CD1c-positive myeloid dendritic cell (primary cell): ENCODE measurements around the gene SLC14A1.
A peak's percentile ranks its signal among the peaks of the same experiment; 100 is the strongest.
"Not testable (repeated sequence)": the region's sequence is repeated elsewhere in the genome, so short reads cannot be mapped to it uniquely, and the experiment has no call there.

Experiments
- DNase-seq: peaks from one replicate; pipeline ENCODE4 v3.0.0-alpha.2; 2016; ENCODE audit errors: extremely low spot score

SLC14A1 gene

DNA sequence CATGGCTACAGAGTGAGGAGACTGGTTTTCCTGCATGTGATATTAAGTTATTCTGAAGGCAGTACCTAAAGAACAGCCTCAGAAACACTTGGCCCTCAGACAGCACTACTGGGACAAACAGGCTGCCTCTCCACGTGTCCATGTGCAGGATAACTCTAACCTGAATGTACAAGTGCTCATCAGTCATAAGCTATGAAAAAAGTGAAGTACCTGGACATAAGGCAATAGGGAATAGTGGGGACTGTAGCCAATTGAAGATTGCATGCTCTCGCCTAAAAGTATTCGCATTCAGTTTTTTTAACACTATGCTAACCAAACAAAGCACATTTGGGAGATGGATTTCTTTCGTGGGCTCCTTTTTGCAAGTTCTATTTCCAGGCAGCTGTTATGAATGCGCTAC lies 33.0 kb downstream of the SLC14A1 start:
- no peak for DNase-seq

DNA sequence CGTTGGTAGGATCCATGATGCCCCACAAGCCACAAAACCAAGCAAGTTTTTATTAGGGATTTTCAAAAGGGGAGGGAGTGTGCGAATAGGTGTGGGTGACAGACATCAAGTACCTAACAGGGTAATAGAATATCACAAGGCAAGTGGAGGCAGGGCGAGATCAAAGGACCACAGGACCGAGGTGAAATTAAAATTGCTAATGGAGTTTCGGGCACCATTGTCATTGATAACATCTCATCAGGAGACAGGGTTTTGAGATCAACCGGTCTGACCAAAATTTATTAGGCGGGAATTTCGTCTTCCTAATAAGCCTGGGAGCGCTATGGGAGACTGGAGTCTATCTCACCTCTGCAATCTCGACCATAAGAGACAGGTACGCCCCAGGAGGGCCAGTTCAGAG lies 33.7 kb downstream of the SLC14A1 start:
- DNase-seq = not testable (repeated sequence)

DNA sequence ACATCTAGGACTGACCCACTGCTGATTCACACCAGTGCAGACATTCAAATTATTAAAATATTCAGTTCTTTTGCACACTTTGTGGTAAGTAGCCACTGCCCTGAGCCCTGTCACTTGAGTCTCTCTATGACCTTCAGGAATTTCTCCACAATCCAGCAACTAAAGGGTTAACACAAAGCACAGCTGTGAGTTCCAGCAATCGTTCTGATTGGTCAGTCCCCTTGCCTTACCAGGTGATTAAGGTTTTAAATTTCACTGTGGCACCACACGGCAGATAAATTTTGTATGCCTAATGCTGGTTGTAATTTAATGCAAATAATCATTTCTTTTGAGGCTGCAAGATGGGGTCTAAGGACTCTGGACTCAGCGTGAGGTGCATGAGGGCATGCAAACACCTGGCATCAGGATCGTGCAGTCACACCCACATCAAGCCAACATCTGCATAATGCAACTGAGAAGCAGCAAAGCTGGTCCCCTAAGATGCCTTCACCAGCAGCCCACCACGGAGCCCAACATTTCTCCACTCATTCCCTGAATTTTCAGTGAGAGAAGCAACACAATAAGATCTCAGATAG lies 36.6 kb downstream of the SLC14A1 start:
- DNase-seq = no peak

DNA sequence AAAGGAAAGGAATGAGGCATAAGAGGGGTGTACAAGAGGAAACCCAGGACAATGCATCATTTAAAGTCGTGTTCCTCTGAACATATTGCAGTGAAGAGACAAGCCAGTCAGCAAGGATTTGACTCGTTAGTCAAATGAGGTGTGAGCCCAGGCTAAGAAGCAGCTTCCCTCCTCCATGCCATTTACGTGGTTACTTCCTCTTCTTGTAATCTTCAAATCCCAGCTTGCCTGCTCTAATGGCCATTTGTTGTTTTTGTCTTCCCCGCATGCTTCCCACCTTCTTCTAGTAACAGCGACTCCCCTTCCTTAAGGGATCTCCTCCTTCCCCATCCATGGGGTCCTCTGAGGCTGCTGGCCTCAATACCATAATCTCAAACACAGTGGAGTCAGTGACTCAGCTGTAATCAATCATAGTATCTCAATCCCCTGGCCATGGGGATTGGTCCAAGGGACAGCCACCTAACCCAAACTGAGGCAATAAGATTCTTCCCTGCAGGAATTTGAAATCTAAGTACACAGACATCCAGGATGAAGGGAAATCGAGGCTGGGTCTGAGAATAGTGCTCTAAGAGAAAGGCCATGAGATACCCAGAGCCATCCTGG lies 37.6 kb downstream of the SLC14A1 start:
- peak; percentile 42 for DNase-seq

DNA sequence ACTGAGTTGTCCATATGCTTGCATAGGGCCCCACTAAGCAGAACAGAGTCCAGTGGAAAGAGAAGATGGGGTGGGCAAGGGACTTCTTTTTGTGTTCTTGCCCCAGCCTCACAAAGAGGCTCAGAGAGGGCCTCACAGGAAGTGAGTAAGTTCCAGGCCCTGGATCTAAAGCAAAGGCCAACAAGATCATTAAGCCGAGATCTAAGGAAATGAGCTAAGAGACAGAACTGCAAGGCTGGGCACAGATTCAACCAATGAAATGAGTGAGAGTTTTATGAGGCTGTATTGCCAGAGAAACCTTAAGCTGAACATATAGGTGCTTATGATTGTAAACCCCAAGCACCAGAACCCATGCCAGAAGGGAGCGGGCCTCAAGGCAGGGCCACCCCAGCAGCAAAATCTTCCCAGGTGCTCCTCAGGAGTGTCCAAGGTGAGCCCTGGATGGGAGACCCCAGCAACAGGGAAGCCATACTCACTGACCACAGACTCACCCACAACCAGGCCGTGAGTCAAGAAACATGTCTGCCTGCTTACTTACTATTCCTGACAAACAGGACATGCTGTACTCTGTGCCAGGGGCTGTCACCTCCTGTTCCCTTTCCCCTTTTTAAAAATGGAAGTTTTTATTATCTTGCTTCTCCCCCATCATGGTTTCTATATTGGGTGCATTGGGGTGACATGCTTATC lies 40.2 kb downstream of the SLC14A1 start:
- no peak for DNase-seq

DNA sequence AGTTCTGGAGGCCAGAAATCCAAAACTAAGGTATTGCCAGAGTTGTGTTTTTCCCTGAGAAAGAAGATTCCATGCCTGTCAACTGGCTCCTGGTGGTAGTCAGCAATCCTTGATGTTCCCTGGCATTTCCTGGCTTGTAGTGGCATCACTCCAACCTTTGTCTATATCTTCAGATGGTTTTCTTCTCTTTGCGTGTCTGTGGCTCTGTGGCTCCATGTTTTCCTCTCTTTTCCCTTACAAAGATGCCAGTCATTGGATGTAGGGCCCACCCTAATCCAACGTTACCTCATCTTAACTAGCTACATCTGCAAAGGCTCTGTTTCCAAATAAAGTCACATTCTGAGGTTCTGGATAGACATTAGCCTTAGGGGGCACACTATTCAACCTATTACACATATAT lies 41.8 kb downstream of the SLC14A1 start:
- DNase-seq = no peak

DNA sequence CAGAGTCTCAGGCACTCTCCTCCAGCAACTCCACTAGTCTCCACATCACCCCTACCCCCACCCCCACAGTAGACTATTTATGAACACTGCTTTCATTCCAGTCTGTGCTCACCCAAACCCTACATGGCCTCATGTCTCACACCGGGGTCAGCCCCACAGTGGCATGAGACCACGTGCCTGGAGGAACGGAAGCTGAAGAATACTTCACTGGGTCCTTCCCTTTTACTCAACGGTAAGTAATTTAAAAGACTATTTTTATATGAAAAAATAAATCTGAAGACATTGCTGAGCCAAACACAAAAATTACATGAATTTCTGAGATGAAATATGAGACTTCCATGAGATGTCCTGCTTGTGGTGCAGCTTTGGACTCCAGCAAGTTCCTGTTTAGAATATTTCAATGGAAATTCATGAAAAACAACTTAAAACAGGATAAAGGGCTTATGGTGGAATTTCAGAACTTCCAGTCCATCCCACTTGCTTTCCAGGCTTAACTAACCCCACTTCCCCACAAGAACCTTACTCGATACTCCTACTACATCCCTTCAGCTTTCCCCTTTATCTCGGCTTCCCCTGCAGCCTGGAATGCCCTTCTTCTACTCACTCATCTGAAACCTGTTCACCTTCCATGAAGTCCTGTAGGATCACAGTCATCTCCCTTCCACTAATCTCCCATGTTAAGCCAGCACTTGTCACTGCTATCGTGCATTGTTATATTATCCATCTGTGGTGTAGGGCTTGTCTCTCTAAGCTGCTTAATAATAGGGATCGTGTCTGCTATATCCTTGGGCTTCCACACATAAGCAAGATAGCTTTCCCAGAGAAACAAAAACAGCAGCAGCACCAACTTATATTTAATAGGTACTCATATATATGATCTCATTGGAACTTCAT lies 47.9 kb downstream of the SLC14A1 start:
- no peak for DNase-seq

DNA sequence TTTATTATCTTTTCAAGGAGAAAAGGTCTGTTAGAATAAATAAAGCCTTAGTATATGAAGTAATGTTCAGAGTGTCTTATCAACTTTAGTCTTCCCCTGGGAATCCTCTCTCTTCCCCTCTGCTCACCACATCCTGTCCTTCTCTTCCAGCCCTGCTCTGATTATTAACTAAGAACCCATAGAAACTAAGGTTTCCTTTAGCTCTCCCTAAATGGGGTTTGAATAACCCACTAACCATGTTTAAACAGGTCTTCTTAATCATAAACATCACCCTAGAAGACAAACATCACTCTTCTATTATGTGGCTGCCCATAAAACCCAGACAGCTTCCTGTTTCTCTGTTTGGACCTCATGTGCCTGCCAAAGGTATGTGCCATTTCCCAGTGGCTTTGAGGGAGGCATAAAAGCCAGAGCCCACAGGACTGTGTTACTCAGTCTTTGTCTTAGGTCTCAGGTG lies 50.1 kb downstream of the SLC14A1 start:
- no peak for DNase-seq

DNA sequence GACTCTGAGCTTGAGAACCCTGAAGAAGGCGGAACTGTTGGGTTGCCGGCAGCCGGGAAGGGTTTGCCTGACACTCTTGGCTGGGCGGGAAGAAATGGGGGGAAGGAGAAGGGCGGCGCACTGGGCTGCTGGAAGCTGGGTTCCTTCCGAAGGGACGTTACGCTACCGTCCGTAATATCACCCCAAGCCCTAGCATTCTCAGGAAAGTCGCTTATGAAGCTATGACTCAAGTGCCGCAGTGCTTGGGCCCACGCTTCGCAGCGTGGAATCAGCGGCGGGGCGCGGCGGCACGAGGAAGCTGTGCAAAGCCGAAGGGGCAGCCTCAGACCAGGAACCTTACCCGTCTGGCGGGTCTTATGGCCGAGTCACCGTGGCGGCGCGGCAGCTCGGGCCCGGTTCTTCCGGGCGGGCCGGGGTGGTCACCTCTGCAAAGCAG lies 51.3 kb downstream of the SLC14A1 start:
- DNase-seq = peak; percentile 87

DNA sequence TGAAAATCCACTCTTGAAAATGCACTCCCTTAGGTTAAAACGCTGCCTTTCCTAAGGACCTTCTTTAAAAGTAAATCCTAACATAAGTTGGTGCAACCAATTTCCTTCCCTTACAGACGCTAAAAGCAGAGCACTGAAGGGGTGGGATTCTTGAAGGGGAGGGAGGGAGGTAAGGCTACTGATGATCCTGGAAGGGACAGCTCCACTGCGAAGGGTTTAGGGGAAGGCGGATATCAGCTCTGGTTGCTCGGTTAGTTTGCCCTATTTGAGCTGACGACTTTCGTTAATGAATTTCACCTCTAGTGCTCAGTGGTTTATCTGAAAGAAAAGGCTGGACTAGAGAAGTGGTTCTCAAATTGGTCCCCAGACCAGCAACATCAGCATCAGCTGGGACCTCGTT lies 51.8 kb downstream of the SLC14A1 start:
- no peak for DNase-seq

DNA sequence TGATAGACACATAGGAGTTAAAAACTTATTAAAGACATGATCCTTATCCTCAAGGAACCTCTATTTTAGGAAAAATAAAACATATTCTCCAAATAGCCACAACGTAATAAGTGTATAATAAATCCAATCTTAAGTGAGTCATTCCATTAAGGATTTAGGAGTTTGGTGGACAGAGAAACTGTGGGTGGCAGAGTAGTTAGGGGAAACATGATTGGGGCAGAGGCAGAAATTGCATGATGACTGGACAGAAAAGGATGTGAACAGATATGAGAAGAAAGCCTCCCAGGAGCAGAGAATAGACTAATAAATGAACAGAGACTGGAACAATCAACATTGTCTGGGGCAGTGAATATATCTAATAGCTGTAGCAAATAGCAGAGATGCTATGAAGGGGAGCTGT lies 53.4 kb downstream of the SLC14A1 start:
- DNase-seq = no peak

DNA sequence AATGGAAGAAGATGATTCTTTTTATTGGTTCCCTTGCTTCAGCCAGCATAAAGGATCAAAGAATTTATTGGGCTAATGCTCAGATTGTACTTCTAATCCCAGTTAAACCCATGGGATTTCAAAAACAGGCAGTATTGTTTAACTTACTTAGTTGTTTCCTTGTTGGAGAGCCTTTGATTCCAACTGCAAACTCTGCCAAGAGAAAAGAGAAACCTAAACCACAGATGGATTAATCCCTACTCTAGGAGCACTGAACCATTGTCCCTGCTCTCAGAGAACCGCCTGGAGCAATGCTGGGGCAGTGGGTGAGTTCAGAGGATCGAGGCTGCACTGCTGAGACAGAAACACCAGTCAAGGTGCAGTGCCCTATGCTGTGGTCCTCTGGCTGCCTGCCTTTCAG lies 56.6 kb downstream of the SLC14A1 start:
- DNase-seq = no peak

DNA sequence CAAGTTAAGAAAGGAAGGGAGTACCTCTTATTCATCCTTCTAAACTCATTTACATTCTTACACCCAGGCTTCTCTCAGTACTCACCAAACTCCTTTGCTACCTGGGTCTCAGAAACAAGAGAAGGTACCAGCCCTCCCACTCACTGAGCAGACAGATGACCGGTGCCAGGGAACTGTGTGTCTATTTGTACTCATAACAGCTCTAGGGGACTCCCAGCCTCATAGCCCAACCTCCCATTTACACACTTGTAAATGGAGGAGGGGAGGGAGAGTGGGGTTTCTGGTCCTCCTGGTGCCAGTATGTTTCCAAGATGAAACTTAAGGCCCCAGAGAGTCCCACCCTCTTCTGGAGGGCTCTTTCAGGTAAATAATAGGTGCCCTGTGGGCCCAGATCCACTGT lies 58.7 kb downstream of the SLC14A1 start:
- no peak for DNase-seq

DNA sequence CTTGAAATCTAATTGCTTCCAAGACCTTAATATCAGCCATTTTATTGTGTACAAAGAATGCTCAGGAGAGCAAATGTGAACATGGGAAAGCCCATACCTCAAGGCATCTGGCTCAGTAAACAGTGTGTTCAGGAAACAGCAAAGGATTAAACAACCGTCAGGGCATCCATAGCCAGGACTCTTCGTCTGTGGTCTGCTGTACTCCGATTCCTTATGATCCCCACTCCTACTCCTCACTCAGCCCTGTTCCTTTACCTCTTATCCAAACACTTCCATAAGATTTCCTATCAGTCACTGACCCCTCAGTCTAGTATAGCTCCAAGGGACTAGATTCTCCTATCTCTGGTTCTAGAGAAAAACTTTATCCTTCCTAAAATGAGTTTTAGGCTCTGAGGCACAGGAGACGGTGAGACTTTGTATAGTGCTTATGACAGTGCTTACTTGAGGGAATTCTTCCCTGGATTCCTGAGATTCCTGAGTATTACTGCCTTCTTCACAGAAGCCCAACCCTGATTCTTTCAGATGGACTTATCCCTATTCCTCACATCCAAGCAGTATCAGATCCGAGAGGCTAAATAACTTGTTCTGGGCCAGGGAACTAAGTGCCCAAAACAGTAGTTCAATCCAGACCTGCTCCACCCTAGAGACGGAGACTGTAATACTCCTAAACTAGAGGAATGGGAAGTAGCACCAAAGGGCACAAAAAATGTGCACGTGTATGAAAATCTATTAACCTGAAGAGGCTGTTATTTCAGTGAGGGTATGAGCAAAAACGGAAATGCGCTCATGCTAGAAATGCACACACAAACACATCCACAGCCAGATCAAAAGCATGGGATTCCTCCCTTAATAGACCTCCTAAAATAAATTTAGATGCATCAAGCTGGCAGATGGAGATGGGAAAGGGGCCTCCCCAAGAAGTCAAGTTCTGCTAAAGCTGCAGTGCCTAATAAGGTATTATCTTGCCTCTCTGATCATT lies 59.4 kb downstream of the SLC14A1 start:
- no peak for DNase-seq

DNA sequence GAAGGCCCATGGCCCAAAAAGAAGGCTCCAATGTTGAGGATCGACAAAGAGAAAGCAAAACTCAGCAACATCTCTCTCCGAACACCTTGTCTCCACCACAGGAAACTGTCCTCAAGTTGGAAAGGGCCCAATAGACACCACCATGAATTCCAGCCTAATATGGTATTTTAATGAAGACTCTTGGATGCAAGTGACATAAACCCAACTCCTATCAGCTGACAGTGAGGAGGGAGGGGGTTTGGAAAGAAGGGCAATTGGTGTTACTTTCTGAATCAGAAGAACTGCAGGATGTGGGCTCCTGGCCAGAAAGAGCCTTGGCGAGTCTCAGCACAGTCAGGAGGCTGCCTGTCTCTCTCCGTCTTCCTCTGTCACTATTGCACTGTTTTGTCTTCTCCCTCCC lies 61.2 kb downstream of the SLC14A1 start:
- no peak for DNase-seq

DNA sequence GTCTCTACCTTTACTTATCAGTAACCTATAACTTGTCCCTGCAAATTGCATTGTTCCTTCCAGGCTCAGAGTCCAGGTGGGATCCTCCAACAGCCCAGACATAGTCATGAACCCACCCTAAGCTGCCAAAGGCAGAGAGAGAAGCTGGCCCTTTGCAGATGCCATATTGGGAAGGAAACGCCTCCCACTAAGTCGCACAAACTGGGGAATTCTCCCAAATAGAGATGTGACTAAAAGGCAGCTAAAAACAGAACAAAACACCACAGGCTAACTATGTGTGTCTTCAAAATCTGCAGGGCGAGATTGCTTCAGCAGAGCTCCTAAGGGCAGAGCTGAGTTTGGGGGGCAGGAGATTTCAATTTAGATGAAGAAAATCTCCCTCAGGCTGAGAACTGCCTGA lies 63.0 kb downstream of the SLC14A1 start:
- DNase-seq = no peak

DNA sequence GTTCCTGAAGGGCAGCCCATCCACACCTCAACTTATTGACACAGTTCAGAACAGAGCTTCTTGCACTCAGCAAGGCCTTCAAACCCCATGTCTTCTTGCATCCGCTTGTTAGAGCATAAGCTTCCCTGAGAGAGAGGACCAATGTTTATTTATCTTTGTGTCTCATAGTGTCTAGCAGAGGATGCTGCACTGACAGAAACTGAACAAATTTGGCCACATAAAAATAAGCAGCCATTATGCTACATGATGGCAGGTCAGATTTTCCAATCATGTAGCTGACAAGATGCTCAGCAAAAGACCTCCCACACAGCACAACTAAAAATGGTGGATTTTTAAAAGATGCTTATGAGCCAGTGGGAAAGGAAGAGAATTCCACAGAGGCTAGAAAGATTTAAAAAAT lies 63.4 kb downstream of the SLC14A1 start:
- DNase-seq = no peak

DNA sequence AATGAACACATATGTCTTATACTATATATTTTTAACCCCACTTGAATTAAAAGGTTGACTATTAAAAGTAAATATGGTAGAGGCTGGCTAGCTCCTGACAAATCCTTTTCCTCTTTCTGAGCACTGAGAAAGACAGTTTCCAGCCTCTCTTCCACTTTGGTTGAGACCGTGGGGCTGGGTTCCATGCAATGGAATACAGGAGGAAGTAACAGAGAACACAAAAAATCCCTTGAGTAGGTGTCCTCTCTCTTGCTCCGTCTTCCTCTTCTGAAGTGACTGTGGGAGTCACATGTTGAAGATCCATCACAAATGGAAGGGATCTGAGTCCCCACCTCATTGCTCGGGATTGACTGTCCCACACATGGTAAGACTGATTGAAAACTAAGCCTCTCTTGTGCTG lies 64.9 kb downstream of the SLC14A1 start:
- peak; percentile 80 for DNase-seq

DNA sequence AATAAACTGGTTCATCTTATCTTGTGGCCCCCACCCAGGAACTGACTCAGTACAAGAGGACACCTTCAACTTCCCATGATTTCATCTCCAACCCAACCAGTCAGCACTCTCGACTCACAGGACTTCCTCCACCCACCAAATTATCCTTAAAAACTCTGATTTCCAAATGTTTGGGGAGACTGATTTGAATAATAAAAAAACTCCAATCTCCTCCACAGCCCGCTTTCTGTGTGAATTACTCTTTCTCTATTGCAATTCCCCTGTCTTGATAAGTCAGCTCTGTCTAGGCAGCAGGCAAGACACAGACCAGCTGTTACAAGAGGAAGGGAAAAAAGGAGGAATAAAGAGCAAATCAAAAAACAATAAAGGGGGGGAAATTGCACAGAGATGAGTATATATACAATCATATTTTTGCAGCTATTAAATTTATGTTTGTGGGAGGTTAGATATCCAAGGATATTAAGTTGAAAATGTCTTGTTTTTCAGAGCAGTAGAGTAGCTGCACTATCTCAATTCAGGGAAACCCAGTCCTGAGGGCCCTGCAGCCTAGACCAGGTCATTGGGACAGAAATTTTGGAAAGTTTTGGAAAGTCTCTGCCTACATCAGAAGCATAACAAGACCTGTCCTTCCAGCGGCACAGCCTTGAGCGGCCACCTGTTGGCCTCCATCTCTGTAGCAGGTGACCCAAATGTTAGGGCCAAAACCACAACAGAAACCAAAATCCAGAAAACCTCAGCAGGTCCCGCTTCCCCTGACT lies 68.7 kb downstream of the SLC14A1 start:
- no peak for DNase-seq

DNA sequence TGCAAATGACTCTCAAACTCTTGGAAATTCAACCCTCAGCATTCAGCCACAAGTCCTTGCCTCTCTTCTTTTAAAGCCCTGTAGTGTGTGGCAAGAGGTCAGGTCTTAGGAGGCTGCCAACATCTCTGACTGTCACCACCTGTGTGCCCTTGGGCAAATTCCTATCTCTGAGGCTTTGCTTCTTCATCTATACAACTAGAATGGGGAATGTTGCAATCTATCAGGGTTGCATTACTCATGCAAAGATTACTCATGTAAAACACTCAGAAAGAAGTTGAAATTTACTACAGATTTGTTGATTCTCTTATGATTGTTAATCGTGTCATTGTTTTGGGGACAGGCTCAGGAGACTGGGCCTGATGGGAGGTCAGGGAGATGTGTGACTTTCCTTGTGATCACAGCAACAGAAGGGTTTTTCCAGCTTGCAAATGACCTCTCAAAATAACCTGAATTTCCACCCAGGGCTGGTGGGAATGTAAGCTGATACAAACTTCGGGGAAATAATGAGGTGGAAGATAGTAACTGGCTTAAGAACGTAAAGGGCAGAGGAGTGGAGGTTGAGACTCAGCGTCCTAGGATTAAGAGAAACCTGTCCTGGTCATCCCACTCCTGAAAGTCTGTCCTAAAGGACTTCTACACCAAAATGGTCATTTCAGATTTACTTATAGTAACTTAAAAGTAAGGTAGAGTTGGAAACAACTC lies 69.4 kb downstream of the SLC14A1 start:
- peak; percentile 65 for DNase-seq
